Inflammatory macrophage (primary cell): Measurements from ENCODE around the gene PTTG2.
"Not testable (repeated sequence)": the region's sequence is repeated elsewhere in the genome, so short reads cannot be mapped to it uniquely, and the experiment has no call there.

ENCODE experiments used
- DNase-seq, 2 donors: peaks; one replicate each; pipeline ENCODE4 v3.0.0-alpha.2; 2020 to 2022
- total RNA-seq, 18 experiments: gene quantifications; one replicate each; lab custom pipeline; 2026; ENCODE audit warnings: mixed read lengths in 6 of 18, inconsistent platforms in 2 of 18; lab: John Stamatoyannopoulos, UW

The PTTG2 gene
- total RNA-seq: 0.04 to 0.74 (median 0.23) reads per million in 18 experiments

- no peak for DNase-seq
These were observed at the start of gene PTTG2 for GRCh38 chr4:37960098-37960497. TSS of gene PTTG2 (plus strand) at chr4:37960398. CDS start at chr4:37960435, 37 bp downstream.

GRCh38 chr4:37914539-37914938 is 45.7 kb upstream of the PTTG2 start:
- DNase-seq: no peak

GRCh38 chr4:37917388-37917787 is 42.8 kb upstream of the PTTG2 start:
- no peak for DNase-seq

- DNase-seq: no peak
These were observed 41.5 kb upstream of the PTTG2 start for GRCh38 chr4:37918653-37919052.

GRCh38 chr4:37922328-37922727 is 37.9 kb upstream of the PTTG2 start:
- peak; percentile 63 to 86 for DNase-seq

- not testable (repeated sequence) for DNase-seq
These were observed 37.1 kb upstream of the PTTG2 start for GRCh38 chr4:37923089-37923488.

- no peak for DNase-seq
These were observed 35.3 kb upstream of the PTTG2 start for GRCh38 chr4:37924946-37925345.

- no peak for DNase-seq
These were observed 32.8 kb upstream of the PTTG2 start for GRCh38 chr4:37927434-37927833.

- DNase-seq: no peak
These were observed 31.5 kb upstream of the PTTG2 start for GRCh38 chr4:37928426-37929416.

GRCh38 chr4:37934096-37934495 is 26.1 kb upstream of the PTTG2 start:
- no peak for DNase-seq

- no peak for DNase-seq
These were observed 25.6 kb upstream of the PTTG2 start for GRCh38 chr4:37934609-37935008.

- peak; percentile 75 to 86 for DNase-seq
These were observed 25.2 kb upstream of the PTTG2 start for GRCh38 chr4:37935026-37935425.

- DNase-seq: peak; percentile 27 to 31
These were observed 23.2 kb upstream of the PTTG2 start for GRCh38 chr4:37936889-37937498.

- no peak for DNase-seq
These were observed 22.0 kb upstream of the PTTG2 start for GRCh38 chr4:37938208-37938607.

GRCh38 chr4:37946503-37947179 is 13.6 kb upstream of the PTTG2 start:
- DNase-seq: peak; percentile 89 to 94

GRCh38 chr4:37948542-37948941 is 11.7 kb upstream of the PTTG2 start:
- no peak for DNase-seq

- no peak for DNase-seq
These were observed 10.4 kb upstream of the PTTG2 start for GRCh38 chr4:37949636-37950426.

GRCh38 chr4:37951461-37952352 is 8.5 kb upstream of the PTTG2 start:
- peak; percentile 83 to 88 for DNase-seq

- DNase-seq: no peak
These were observed 7.0 kb upstream of the PTTG2 start for GRCh38 chr4:37953156-37953555.

GRCh38 chr4:37953620-37954293 is 6.4 kb upstream of the PTTG2 start:
- peak in 1 of 2 donors; percentile 4 for DNase-seq

GRCh38 chr4:37956941-37957340 is 3.3 kb upstream of the PTTG2 start:
- no peak for DNase-seq
